ENCODE data around the gene CORO2B. TPM values are rescaled to one million over a fixed set of nuclear protein-coding genes. Genes with fewer than 3 reads are reported as not detected.

Gene CORO2B
- total RNA-seq, 1 donor from 2014 or later: 11.0 TPM

DNA sequence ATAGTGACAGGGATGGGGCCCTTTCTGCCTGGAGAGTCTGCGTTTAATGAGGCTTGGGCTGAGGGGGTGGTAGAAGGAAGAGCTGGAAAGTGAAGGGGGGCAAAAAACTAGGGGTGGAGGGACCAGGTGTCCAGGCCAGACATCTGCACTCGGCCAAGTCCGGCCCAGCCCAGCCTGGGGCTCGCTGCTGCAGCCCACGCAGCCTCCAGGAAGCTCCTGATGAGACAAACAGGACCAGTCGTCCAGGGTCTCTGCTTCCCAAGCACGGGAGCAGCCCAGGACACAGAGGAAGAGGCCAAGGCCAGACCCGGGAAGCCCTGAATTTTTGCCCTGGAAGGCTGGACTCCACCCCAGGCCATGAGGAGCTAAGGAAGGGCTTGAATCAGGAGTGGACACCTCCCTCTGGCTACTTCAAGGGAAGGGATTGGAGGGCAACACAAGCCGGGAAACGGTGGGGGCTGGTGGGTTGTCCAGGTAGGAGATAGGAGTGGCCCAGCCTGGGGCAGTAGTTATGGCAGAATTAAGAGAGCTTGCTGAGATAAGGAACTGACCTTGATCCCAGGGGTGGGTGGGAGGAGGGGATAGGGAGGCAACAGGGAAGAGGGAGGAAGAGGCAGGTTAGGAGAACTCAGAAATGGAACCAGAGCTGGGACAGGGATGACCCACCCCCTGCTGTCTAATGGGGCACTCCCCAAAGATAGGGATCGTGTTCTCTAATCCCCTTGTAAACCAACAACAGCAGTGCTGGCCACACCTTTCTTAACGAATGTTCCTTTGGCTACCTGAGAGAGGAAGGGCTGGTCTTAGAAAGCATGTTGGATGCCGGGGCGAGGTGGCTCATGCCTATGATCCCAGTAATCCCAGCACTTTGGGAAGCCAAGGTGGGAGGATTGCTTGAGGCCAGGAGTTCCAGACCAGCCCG is 152.4 kb downstream of the CORO2B start:
- no peaks in the 10 kb centered on the region for H3K36me3 ChIP-seq
- H3K27ac ChIP-seq: no peak overlapping the region
- peaks cover 7% of the 10 kb centered on the region in 2 donors for H3K4me1 ChIP-seq
- H3K27me3 ChIP-seq: no peaks in the 10 kb centered on the region
- no peak overlapping the region for H3K4me3 ChIP-seq
- TF ChIP-seq, protein P1, sequence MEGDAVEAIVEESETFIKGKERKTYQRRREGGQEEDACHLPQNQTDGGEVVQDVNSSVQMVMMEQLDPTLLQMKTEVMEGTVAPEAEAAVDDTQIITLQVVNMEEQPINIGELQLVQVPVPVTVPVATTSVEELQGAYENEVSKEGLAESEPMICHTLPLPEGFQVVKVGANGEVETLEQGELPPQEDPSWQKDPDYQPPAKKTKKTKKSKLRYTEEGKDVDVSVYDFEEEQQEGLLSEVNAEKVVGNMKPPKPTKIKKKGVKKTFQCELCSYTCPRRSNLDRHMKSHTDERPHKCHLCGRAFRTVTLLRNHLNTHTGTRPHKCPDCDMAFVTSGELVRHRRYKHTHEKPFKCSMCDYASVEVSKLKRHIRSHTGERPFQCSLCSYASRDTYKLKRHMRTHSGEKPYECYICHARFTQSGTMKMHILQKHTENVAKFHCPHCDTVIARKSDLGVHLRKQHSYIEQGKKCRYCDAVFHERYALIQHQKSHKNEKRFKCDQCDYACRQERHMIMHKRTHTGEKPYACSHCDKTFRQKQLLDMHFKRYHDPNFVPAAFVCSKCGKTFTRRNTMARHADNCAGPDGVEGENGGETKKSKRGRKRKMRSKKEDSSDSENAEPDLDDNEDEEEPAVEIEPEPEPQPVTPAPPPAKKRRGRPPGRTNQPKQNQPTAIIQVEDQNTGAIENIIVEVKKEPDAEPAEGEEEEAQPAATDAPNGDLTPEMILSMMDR (IDR thresholded peaks at IDR 0.05): no peak
- intact Hi-C loops (cut with DNase I): loop anchor here (1.0 to 5.0 kb wide), 2 partner anchors 91 to 144 kb away; partner anchors contain the start of gene ANP32A
- DNase-seq (ENCODE audit: low spot score in 2 of 2): no peak
- H3K9me3 ChIP-seq: no peaks in the 10 kb centered on the region

GRCh38 chr15:68732451-68732850 is 153.7 kb downstream of the CORO2B start:
- no peaks in the 10 kb centered on the region for H3K36me3 ChIP-seq

DNA sequence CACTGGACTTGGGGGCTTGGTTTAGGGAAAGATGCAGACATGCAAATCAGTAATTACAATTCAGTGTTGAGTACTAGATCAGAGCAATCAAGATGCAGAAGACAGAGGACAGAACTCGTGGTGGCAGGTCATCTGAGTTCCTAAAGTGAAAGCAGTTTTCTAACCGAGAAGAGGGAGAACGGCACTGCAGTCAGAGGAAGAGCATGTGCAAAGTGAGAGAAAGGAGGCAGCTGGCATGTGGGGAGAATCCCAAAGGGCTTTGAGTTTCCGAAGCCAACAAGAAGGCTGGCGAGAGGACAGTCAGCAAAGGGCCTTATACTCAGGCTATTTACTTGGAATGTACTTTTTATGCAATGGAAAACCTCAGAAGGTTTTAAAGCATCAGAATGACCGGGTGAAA is 154.9 kb downstream of the CORO2B start:
- intact Hi-C loops (cut with DNase I): loop anchor here (5.0 kb wide), 1 partner anchor 89 kb away; the partner anchor contains the start of gene ANP32A
- no peaks in the 10 kb centered on the region for H3K36me3 ChIP-seq
- no peak overlapping the region for H3K4me3 ChIP-seq
- no peaks in the 10 kb centered on the region for H3K27me3 ChIP-seq
- H3K27ac ChIP-seq: no peak overlapping the region
- DNase-seq (ENCODE audit: low spot score in 2 of 2): no peak
- TF ChIP-seq, protein P1 (IDR thresholded peaks at IDR 0.05): no peak
- H3K9me3 ChIP-seq: no peaks in the 10 kb centered on the region
- H3K4me1 ChIP-seq: peaks cover 7% of the 10 kb centered on the region in 2 donors

More at GRCh38 chr15:68732451-68732850, 153.7 kb downstream of the CORO2B start:
- H3K27me3 ChIP-seq: no peaks in the 10 kb centered on the region
- no peak for DNase-seq (ENCODE audit: low spot score in 2 of 2)
- intact Hi-C loops (cut with DNase I): loop anchor here (5.0 kb wide), 1 partner anchor 90 kb away; the partner anchor contains the start of gene ANP32A
- no peaks in the 10 kb centered on the region for H3K9me3 ChIP-seq
- H3K4me3 ChIP-seq: no peak overlapping the region
- no peak overlapping the region for H3K27ac ChIP-seq
- TF ChIP-seq, protein P1 (IDR thresholded peaks at IDR 0.05): no peak
- peaks cover 7% of the 10 kb centered on the region in 2 donors for H3K4me1 ChIP-seq

DNA sequence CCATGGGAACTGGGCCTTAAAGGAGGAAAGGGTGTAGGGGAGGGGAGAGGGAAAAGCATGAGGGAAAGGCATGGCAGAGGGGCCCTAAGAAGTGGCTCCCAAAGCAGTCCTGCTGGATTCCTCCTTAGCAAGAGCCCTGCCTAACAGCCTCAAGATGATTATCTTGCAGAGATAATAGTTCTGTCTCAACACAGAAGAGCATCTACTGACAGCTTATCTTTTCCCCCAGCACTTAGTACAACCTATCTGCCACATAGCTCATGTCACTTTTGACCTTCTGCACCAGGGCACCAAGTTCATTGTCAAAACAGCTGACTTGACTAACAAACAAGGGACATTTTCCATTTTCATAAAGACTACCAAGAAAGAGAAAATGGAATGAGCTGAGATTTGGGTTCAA is 155.6 kb downstream of the CORO2B start:
- intact Hi-C loops (cut with DNase I): loop anchor here (5.0 kb wide), 1 partner anchor 88 kb away; the partner anchor contains the start of gene ANP32A
- TF ChIP-seq, protein P1 (IDR thresholded peaks at IDR 0.05): no peak
- DNase-seq (ENCODE audit: low spot score in 2 of 2): no peak

GRCh38 chr15:68734881-68735280 is 156.1 kb downstream of the CORO2B start:
- Histone ChIP-seq H3K27ac (no peak overlapping the region), H3K9me3 (no peaks in the 10 kb centered on the region), H3K36me3 (no peaks in the 10 kb centered on the region), H3K4me3 (no peak overlapping the region), H3K27me3 (no peaks in the 10 kb centered on the region), H3K4me1 (peaks cover 5 to 7% of the 10 kb centered on the region in 2 donors)
- intact Hi-C loops (cut with DNase I): loop anchor here (5.0 kb wide), 1 partner anchor 87 kb away; the partner anchor contains the start of gene ANP32A
- DNase-seq (ENCODE audit: low spot score in 2 of 2): no peak
- TF ChIP-seq, protein P1 (IDR thresholded peaks at IDR 0.05): no peak

More for the DNA sequence above, 155.6 kb downstream of the CORO2B start:
- no peak overlapping the region for H3K27ac ChIP-seq
- no peaks in the 10 kb centered on the region for H3K36me3 ChIP-seq
- H3K4me1 ChIP-seq: peaks cover 7% of the 10 kb centered on the region in 2 donors
- H3K9me3 ChIP-seq: no peaks in the 10 kb centered on the region
- H3K4me3 ChIP-seq: no peak overlapping the region
- H3K27me3 ChIP-seq: no peaks in the 10 kb centered on the region

Measured in ascending aorta (tissue), 2 donors.